COLO829 (cell line): Measurements from ENCODE around the gene TYW3.
A peak's percentile ranks its signal among the peaks of the same experiment; 100 is the strongest.

ENCODE experiments used
- DNase-seq: peaks from one replicate; pipeline ENCODE4 v3.0.0; 2012; ENCODE audit warnings: low spot score

Gene TYW3

GRCh38 chr1:74732960-74733603 is at the start of gene TYW3, which contains the start of gene CRYZ:
Gene TYW3, plus strand, starts transcription at chr1:74733152. Its CDS starts 93 bp downstream, at chr1:74733245.
Gene CRYZ, minus strand, starts transcription at chr1:74733050. Its CDS starts 8,229 bp downstream, at chr1:74724821.
- peak; percentile 54 for DNase-seq

- DNase-seq, result no peak
Observed at GRCh38 chr1:74683656-74684055, 49.3 kb upstream of the TYW3 start.

GRCh38 chr1:74684301-74684700 is 48.7 kb upstream of the TYW3 start:
- DNase-seq, result no peak

- DNase-seq, result no peak
Observed at GRCh38 chr1:74686928-74687327, 46.0 kb upstream of the TYW3 start.

- peak; percentile 22 for DNase-seq
Observed at GRCh38 chr1:74689621-74690363, 43.2 kb upstream of the TYW3 start.

GRCh38 chr1:74690364-74690696 is 42.6 kb upstream of the TYW3 start:
- no peak for DNase-seq

GRCh38 chr1:74690909-74691308 is 42.0 kb upstream of the TYW3 start:
- no peak for DNase-seq

GRCh38 chr1:74693473-74693872 is 39.5 kb upstream of the TYW3 start:
- DNase-seq, result no peak

- no peak for DNase-seq
Observed at GRCh38 chr1:74697832-74698231, 35.1 kb upstream of the TYW3 start.

- no peak for DNase-seq
Observed at GRCh38 chr1:74699331-74699730, 33.6 kb upstream of the TYW3 start.

- no peak for DNase-seq
Observed at GRCh38 chr1:74703386-74704182, 29.4 kb upstream of the TYW3 start.

- no peak for DNase-seq
Observed at GRCh38 chr1:74712881-74713280, 20.1 kb upstream of the TYW3 start.

GRCh38 chr1:74713849-74714248 is 19.1 kb upstream of the TYW3 start:
- no peak for DNase-seq

- no peak for DNase-seq
Observed at GRCh38 chr1:74714429-74715235, 18.3 kb upstream of the TYW3 start.

GRCh38 chr1:74715236-74715502 is 17.8 kb upstream of the TYW3 start:
- no peak for DNase-seq

GRCh38 chr1:74715806-74716205 is 17.1 kb upstream of the TYW3 start:
- no peak for DNase-seq

- no peak for DNase-seq
Observed at GRCh38 chr1:74716822-74717221, 16.1 kb upstream of the TYW3 start.

- DNase-seq, result no peak
Observed at GRCh38 chr1:74717626-74718025, 15.3 kb upstream of the TYW3 start.

- no peak for DNase-seq
Observed at GRCh38 chr1:74726063-74726462, 6.9 kb upstream of the TYW3 start.

GRCh38 chr1:74728736-74729135 is 4.2 kb upstream of the TYW3 start:
- no peak for DNase-seq

GRCh38 chr1:74729741-74730478 is 3.0 kb upstream of the TYW3 start:
- DNase-seq, result peak; percentile 22
